Ovary (tissue), 9 donors: ENCODE measurements around the gene RAMACL. TPM values are rescaled to one million over a fixed set of nuclear protein-coding genes. Genes with fewer than 3 reads are reported as not detected.

Source experiments
- DNase-seq, 5 donors: peaks; one replicate each; pipeline ENCODE4 v3.0.0-alpha.2; 2019 to 2020
- H3K27ac ChIP-seq, 2 donors: fragments of 200-600 bp; one replicate each; pipeline versions ENCODE4 v1.5.1 to v1.8.0; 2019 to 2022
- H3K27me3 ChIP-seq: fragments of 200-600 bp; one replicate; pipeline ENCODE4 v1.8.0; 2022
- H3K36me3 ChIP-seq: fragments of 200-600 bp; sonication (generic); one replicate; pipeline ENCODE4 v1.5.1; 2019
- H3K4me1 ChIP-seq: one replicate; pipeline ENCODE4 v1.8.1; 2013; ENCODE audit warnings: mild to moderate bottlenecking, moderate library complexity; ENCODE audit not compliant: insufficient read depth
- H3K4me3 ChIP-seq: fragments of 200-600 bp; sonication (generic); one replicate; pipeline ENCODE4 v1.5.1; 2017
- H3K9me3 ChIP-seq, 2 donors: fragments of 200-600 bp in 1 of 2; sonication (generic) in 1 of 2; one replicate each; pipeline versions ENCODE4 v1.5.1 to v1.8.1; 2013 to 2019; ENCODE audit warnings: mild to moderate bottlenecking in 1 of 2, moderate library complexity in 1 of 2
- EP300 ChIP-seq: sonication (generic); formaldehyde crosslinking; IDR thresholded peaks from one replicate; pipeline ENCODE4 v1.6.1; 2017; ENCODE audit warnings: antibody characterized with exemption
- POLR2A ChIP-seq: fragments of 450-650 bp; IDR thresholded peaks from one replicate; pipeline ENCODE4 v1.6.1; 2017; ENCODE audit warnings: antibody characterized with exemption, mild to moderate bottlenecking, moderate library complexity
- WGBS, 3 donors: extraction: QIAGEN DNeasy Blood & Tissue Kit in 1 of 3; methylation state at CpG; one replicate each; pipeline versions ENCODE4 v1.1.5 to v1.1.7; 2013 to 2017; 5-methylcytosine and 5-hydroxymethylcytosine counted together
- intact Hi-C, 4 donors: fragments of 100-400 bp; cut with DNase I; formaldehyde crosslinking; loops; one replicate each; pipeline versions ENCODE4 v1.11.0 to v1.15.1; 2022 to 2023
- polyA plus RNA-seq, 2 donors: library from polyadenylated mRNA; stranded (reverse); fragments of 200-250 nt in 1 of 2; fragments of 350-450 nt in 1 of 2; fragmentation: Illumina TruSeq in 1 of 2; extraction: RNeasy Lipid Tissue Mini Kit (QIAGEN cat#74804) in 1 of 2; gene quantifications; one replicate each; pipeline ENCODE4 v1.2.3, GENCODE V29; 2013 to 2014
- total RNA-seq, 7 donors: library from RNA; depleted of rRNA in 2 of 7; stranded (reverse); fragments of >200 nt in 2 of 7; fragmentation: NEBNext Ultra II Directional in 3 of 7; extraction: Animal tissue kit (Norgen Biotek cat#: 25700) in 3 of 7; gene quantifications; one replicate each; pipeline versions ENCODE4 v1.1.0 to v1.2.4, GENCODE V29; 2016 to 2023
- TF ChIP-seq, protein P1 (sequence below), 3 donors: fragments of 450-650 bp in 2 of 3; fragments of 200-600 bp in 1 of 3; IDR thresholded peaks; one replicate each; pipeline versions ENCODE4 v1.5.1 to v1.8.0; 2016 to 2022; ENCODE audit warnings: antibody characterized with exemption in 3 of 3, mild to moderate bottlenecking in 1 of 3
- donor health status: DM: no; HTN: no; CAD: no; lungs with moderate emphysema.
- donor health status: DM: no; HTN: no; CAD: no.
- donor health status: Bipolar disorder and iron deficiency.
- donor health status: DM: yes; HTN: yes; CAD: no.
- donor health status: DM: no; HTN: no; CAD: no.
- donor health status: DM: yes; HTN: yes; CAD: no.

Gene RAMACL
- total and polyA plus RNA-seq, 9 donors: 0.16 to 6.4 (median 1.3) TPM

DNA sequence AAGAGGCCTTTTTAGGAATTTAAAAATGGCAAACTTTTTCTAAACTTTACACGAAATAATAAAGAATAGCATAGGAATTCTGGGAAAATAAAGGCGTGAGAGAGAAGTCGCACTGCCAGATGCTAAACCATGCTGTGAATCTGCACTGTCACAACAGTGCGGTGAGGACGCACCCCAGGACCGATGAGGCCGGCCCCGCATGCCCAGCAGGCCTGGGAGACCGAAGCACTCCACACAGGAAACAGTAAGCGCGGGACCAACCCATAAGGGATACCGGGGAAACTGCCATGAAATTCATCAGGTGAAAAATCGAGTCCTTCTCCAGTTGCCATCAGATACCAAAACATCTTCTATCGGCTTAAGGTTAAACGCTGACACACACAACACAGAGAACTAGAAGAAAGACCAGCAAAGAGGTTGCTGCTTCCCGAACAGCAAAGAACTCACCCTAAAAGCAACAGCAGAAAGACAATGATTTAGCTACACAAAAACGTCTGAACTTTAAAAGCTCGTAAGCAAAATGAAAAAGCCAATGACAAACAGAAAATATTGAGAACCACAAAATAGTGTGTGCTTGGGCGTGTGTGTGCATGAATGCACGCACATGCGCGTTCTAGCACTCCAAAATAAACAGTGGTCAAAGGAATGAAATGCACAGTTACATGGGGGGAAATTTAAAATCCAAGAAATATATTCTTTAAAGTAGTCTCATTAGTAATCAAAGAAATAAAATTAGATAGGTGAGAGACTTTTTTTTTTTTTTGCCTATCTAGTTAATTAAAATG lies 15.4 kb downstream of the RAMACL start:
- intact Hi-C loops: no loop called here
- H3K9me3 ChIP-seq: no peaks in the 10 kb centered on the region
- no peak for DNase-seq
- no peak overlapping the region for H3K27ac ChIP-seq
- H3K4me3 ChIP-seq: no peak overlapping the region
- H3K4me1 ChIP-seq: no peaks in the 10 kb centered on the region
- no peaks in the 10 kb centered on the region for H3K36me3 ChIP-seq
- 90 to 93% (median 91%) methylated on average over 22 of the region's 22 CpGs for WGBS, 3 donors
- TF ChIP-seq EP300: no peak
- H3K27me3 ChIP-seq: no peaks in the 10 kb centered on the region

DNA sequence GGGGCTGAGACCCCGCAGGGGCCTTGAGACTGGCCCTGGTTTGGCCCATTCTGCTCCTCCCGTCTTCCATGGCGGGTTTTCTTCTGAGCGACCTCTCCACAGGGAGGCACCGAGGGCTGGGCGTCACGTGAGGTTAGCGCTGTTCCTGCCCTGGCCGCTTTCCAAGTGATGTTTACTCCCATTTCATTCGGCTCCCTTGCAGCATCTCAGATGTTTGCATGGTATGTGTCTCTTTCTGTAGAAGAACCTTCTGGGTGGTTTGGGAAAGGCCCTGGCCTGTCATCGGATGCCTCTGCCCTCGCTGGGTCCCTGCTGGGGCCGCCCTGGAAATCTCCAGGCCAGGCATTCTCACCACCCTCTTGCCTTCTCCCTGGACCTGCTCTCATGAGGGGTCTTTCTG lies 17.3 kb downstream of the RAMACL start:
- Histone ChIP-seq H3K9me3 (no peaks in the 10 kb centered on the region), H3K4me1 (no peaks in the 10 kb centered on the region), H3K36me3 (no peaks in the 10 kb centered on the region), H3K27me3 (no peaks in the 10 kb centered on the region), H3K27ac (no peak overlapping the region), H3K4me3 (no peak overlapping the region)
- no peak for DNase-seq
- TF ChIP-seq, protein P1, sequence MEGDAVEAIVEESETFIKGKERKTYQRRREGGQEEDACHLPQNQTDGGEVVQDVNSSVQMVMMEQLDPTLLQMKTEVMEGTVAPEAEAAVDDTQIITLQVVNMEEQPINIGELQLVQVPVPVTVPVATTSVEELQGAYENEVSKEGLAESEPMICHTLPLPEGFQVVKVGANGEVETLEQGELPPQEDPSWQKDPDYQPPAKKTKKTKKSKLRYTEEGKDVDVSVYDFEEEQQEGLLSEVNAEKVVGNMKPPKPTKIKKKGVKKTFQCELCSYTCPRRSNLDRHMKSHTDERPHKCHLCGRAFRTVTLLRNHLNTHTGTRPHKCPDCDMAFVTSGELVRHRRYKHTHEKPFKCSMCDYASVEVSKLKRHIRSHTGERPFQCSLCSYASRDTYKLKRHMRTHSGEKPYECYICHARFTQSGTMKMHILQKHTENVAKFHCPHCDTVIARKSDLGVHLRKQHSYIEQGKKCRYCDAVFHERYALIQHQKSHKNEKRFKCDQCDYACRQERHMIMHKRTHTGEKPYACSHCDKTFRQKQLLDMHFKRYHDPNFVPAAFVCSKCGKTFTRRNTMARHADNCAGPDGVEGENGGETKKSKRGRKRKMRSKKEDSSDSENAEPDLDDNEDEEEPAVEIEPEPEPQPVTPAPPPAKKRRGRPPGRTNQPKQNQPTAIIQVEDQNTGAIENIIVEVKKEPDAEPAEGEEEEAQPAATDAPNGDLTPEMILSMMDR (IDR thresholded peaks at IDR 0.05): no peak
- TF ChIP-seq EP300 (no peak), POLR2A (no peak)
- intact Hi-C loops: no loop called here
- 84 to 86% (median 85%) methylated on average over 13 of the region's 13 CpGs for WGBS, 3 donors

DNA sequence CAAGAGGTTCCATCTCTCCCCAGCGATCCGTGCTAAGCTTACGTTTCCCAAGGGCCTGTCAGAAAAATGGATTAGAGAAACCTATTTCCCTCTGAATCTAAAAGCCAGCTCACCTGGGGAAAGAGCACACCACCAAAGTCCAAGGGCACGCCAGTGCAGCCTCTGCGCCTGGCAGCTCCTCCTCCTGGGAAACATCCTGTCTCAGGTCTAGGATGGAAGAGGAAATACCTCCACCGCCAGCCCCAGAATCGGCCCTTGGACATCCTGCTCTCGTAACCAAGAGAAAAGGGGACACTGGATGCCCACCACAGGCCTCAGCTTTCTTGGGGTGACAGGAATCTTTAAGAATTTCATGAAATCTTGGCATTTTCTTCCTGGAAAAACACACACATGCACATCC lies 18.7 kb downstream of the RAMACL start:
- TF ChIP-seq, protein P1 (IDR thresholded peaks at IDR 0.05): no peak
- TF ChIP-seq POLR2A (no peak), EP300 (no peak)
- DNase-seq: no peak
- Histone ChIP-seq H3K9me3 (no peaks in the 10 kb centered on the region), H3K27me3 (no peaks in the 10 kb centered on the region), H3K27ac (no peak overlapping the region), H3K36me3 (no peaks in the 10 kb centered on the region), H3K4me1 (no peaks in the 10 kb centered on the region), H3K4me3 (no peak overlapping the region)
- 81 to 89% (median 86%) methylated on average over 8 of the region's 8 CpGs for WGBS, 3 donors
- intact Hi-C loops: no loop called here

DNA sequence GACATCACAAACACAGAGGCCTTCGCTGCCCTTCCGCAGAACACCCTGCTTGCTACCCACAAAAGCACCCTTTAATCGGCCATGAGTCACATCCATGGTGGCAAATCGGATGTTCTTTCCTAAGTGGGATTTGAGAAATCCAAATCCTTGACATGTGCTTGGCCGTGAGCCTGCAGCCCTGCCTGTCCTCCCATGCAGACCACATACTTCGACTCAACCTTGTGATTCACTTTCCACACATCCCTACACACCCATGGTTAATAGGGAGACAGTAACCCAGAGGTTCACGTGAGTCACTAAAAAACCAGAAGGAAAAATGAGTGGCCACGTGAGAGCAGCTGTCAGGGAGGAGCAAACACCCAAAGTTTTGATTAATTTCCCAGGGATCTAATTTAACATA lies 19.4 kb downstream of the RAMACL start:
- Histone ChIP-seq H3K27me3 (no peaks in the 10 kb centered on the region), H3K4me3 (no peak overlapping the region), H3K27ac (no peak overlapping the region), H3K4me1 (no peaks in the 10 kb centered on the region), H3K9me3 (no peaks in the 10 kb centered on the region), H3K36me3 (no peaks in the 10 kb centered on the region)
- intact Hi-C loops: no loop called here
- no peak for DNase-seq
- WGBS, 3 donors: 61 to 75% (median 64%) methylated on average over 8 of the region's 8 CpGs
- TF ChIP-seq, protein P1 (IDR thresholded peaks at IDR 0.05): no peak
- TF ChIP-seq POLR2A: no peak
- no peak for TF ChIP-seq EP300
